SJSA1 (cell line): ENCODE results near the gene IKZF2. TPM values are rescaled to one million over a fixed set of nuclear protein-coding genes. Genes with fewer than 3 reads are reported as not detected.

Experiments used
- DNase-seq, 2 experiments: peaks; one replicate each; pipeline ENCODE4 v3.0.0-alpha.2; 2015 to 2020; ENCODE audit warnings: low spot score in 2 of 2, low read depth in 1 of 2
- H3K27ac ChIP-seq: fragments of 250-450 bp; sonication (Bioruptor Pico); 2 replicates; pipeline ENCODE4 v1.5.1; 2020; ENCODE audit warnings: mild to moderate bottlenecking, moderate library complexity
- H3K27me3 ChIP-seq: fragments of 250-450 bp; sonication (Bioruptor Pico); replicated peaks from 2 replicates; pipeline ENCODE4 v1.5.1; 2020; ENCODE audit warnings: mild to moderate bottlenecking, moderate library complexity
- H3K36me3 ChIP-seq: fragments of 250-450 bp; sonication (Bioruptor Pico); 2 replicates; pipeline ENCODE4 v1.5.1; 2020; ENCODE audit warnings: mild to moderate bottlenecking
- H3K4me1 ChIP-seq: fragments of 250-450 bp; sonication (Bioruptor Pico); replicated peaks from 2 replicates; pipeline ENCODE4 v1.6.1; 2021; ENCODE audit warnings: mild to moderate bottlenecking
- H3K4me3 ChIP-seq: fragments of 250-450 bp; sonication (Bioruptor Pico); 2 replicates; pipeline ENCODE4 v1.5.1; 2020; ENCODE audit warnings: mild to moderate bottlenecking
- H3K9me3 ChIP-seq: fragments of 250-450 bp; sonication (Bioruptor Pico); replicated peaks from 2 replicates; pipeline ENCODE4 v1.5.1; 2020; ENCODE audit warnings: mild to moderate bottlenecking
- total RNA-seq: library from RNA; depleted of rRNA; stranded (reverse); fragments of >200 nt; shearing (Covaris generic); gene quantifications from 2 replicates; pipeline ENCODE4 v1.2.3, GENCODE V29; 2014

Gene IKZF2
- total RNA-seq, 1 experiment from 2014 or later, result 6.5 TPM

DNA sequence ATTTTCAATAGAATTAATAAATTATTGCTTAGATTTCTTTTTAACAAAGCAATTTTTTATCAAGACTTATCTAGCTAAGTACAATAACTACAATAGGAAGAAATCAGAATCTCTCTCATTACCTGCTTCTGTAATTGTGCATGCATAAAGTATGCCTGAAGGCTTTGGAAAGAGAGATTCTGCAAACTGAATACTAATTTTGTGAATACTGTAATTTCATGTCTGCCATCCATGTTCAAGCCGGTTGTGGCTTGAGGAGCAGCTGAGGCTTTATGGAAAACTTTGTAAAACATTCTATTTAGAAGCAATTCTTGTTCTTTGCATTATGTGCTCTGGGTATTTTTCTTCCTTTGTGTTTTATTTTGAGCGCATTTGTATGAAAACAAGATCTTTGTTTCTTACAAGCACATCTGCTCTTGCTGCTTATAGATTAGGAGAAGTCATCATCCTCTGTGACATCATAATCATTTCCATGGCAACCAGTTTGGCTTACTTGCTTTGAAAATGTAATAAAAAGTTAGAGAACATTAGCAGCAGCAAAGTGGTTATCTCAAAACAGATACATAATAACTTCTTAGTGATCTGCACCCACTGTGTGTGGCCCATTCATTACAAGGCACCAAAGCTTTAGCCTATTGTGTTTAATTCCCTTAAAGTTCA lies 16.0 kb upstream of the IKZF2 start:
- Histone ChIP-seq H3K4me1 (peaks cover 18% of the 10 kb centered on the region), H3K4me3 (no peak overlapping the region), H3K9me3 (no peaks in the 10 kb centered on the region), H3K27me3 (no peaks in the 10 kb centered on the region), H3K27ac (no peak overlapping the region), H3K36me3 (no peaks in the 10 kb centered on the region)
- peak in 1 of 2 experiments; percentile 19 for DNase-seq

DNA sequence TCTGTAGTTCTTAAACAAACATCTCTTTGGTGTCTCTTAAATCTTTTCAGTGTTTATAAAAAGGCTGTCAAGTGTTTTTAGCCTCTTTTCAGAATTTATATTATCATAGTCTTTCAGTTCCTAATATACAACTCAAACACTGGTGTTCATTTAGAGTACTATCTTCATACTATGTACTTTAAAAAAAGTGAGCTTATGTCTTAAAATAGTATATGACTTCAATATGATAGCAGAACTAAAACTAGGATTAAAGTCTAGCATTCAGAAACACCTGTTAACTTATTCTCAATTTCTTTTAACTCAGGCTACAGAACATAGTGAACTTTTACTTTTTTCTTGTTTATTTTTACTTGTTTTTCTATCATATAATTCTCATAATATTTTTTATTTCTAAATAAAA lies 14.7 kb upstream of the IKZF2 start:
- no peak for DNase-seq

DNA sequence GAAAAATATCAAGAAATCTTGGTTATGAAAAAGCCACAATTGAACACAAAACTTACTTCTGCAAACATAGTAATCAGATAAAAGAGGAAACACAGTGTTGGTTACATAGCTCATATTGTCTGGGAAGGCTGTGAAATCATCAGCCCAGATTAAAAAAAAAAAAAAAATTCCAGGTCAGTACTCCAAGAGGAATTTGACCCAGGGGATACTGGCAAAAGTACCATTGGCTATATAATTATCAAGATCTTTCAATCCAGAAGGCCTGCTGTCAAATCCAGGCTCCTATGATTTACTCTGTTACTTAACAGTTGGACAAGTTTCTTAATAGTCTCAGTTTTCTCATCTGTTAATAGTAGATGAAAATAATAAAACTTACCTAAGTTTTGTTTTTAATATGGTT lies 12.9 kb upstream of the IKZF2 start:
- H3K4me1 ChIP-seq, result peaks cover 29% of the 10 kb centered on the region
- H3K27me3 ChIP-seq, result no peaks in the 10 kb centered on the region
- H3K27ac ChIP-seq, result no peak overlapping the region
- DNase-seq, result no peak
- H3K9me3 ChIP-seq, result no peaks in the 10 kb centered on the region
- H3K4me3 ChIP-seq, result no peak overlapping the region
- H3K36me3 ChIP-seq, result no peaks in the 10 kb centered on the region

More for the DNA sequence above, 14.7 kb upstream of the IKZF2 start:
- H3K4me1 ChIP-seq, result peaks cover 29% of the 10 kb centered on the region
- no peak overlapping the region for H3K27ac ChIP-seq
- no peaks in the 10 kb centered on the region for H3K9me3 ChIP-seq
- no peaks in the 10 kb centered on the region for H3K36me3 ChIP-seq
- no peaks in the 10 kb centered on the region for H3K27me3 ChIP-seq
- no peak overlapping the region for H3K4me3 ChIP-seq

GRCh38 chr2:213162516-213163118 lies 11.2 kb upstream of the IKZF2 start:
- Histone ChIP-seq H3K27ac (peak overlapping the region; percentile 60), H3K4me3 (no peak overlapping the region), H3K36me3 (no peaks in the 10 kb centered on the region), H3K9me3 (no peaks in the 10 kb centered on the region), H3K4me1 (peaks cover 24% of the 10 kb centered on the region), H3K27me3 (no peaks in the 10 kb centered on the region)
- DNase-seq, result peak in 1 of 2 experiments; percentile 57

- H3K4me3 ChIP-seq, result no peak overlapping the region
- H3K9me3 ChIP-seq, result no peaks in the 10 kb centered on the region
- DNase-seq, result peak in 1 of 2 experiments; percentile 52
- no peaks in the 10 kb centered on the region for H3K27me3 ChIP-seq
- H3K27ac ChIP-seq, result peak overlapping the region; percentile 60
- no peaks in the 10 kb centered on the region for H3K36me3 ChIP-seq
- H3K4me1 ChIP-seq, result peaks cover 20% of the 10 kb centered on the region
These were observed 10.5 kb upstream of the IKZF2 start for GRCh38 chr2:213161759-213162515.

- H3K4me1 ChIP-seq, result peaks cover 20% of the 10 kb centered on the region
- H3K27me3 ChIP-seq, result no peaks in the 10 kb centered on the region
- no peak for DNase-seq
- no peaks in the 10 kb centered on the region for H3K9me3 ChIP-seq
- no peaks in the 10 kb centered on the region for H3K36me3 ChIP-seq
- no peak overlapping the region for H3K4me3 ChIP-seq
- H3K27ac ChIP-seq, result no peak overlapping the region
These were observed 8.4 kb upstream of the IKZF2 start for GRCh38 chr2:213159768-213160167.

- DNase-seq, result no peak
- no peaks in the 10 kb centered on the region for H3K27me3 ChIP-seq
- H3K4me1 ChIP-seq, result peaks cover 22% of the 10 kb centered on the region
- H3K36me3 ChIP-seq, result no peaks in the 10 kb centered on the region
- no peak overlapping the region for H3K4me3 ChIP-seq
- no peaks in the 10 kb centered on the region for H3K9me3 ChIP-seq
- H3K27ac ChIP-seq, result no peak overlapping the region
These were observed 5.8 kb upstream of the IKZF2 start for GRCh38 chr2:213157242-213157641.

- Histone ChIP-seq H3K9me3 (no peaks in the 10 kb centered on the region), H3K4me1 (peaks cover 17% of the 10 kb centered on the region), H3K36me3 (peaks cover 3% of the 10 kb centered on the region), H3K4me3 (no peak overlapping the region), H3K27me3 (no peaks in the 10 kb centered on the region), H3K27ac (no peak overlapping the region)
- DNase-seq, result no peak
These were observed 5.3 kb upstream of the IKZF2 start for GRCh38 chr2:213156717-213157116.

GRCh38 chr2:213152888-213153287 lies 1.5 kb upstream of the IKZF2 start:
- peaks cover 14% of the 10 kb centered on the region for H3K4me1 ChIP-seq
- no peaks in the 10 kb centered on the region for H3K27me3 ChIP-seq
- peak overlapping the region; percentile 98 for H3K4me3 ChIP-seq
- H3K27ac ChIP-seq, result no peak overlapping the region
- no peak for DNase-seq
- H3K9me3 ChIP-seq, result no peaks in the 10 kb centered on the region
- H3K36me3 ChIP-seq, result peaks cover 4% of the 10 kb centered on the region

- H3K9me3 ChIP-seq, result no peaks in the 10 kb centered on the region
- peaks cover 4% of the 10 kb centered on the region for H3K36me3 ChIP-seq
- H3K4me3 ChIP-seq, result peak overlapping the region; percentile 98
- H3K27ac ChIP-seq, result peak overlapping the region; percentile 83
- no peaks in the 10 kb centered on the region for H3K27me3 ChIP-seq
- DNase-seq, result peak; percentile 71 to 73
- H3K4me1 ChIP-seq, result peaks cover 14% of the 10 kb centered on the region
These were observed 818 bp upstream of the IKZF2 start for GRCh38 chr2:213152065-213152794.

DNA sequence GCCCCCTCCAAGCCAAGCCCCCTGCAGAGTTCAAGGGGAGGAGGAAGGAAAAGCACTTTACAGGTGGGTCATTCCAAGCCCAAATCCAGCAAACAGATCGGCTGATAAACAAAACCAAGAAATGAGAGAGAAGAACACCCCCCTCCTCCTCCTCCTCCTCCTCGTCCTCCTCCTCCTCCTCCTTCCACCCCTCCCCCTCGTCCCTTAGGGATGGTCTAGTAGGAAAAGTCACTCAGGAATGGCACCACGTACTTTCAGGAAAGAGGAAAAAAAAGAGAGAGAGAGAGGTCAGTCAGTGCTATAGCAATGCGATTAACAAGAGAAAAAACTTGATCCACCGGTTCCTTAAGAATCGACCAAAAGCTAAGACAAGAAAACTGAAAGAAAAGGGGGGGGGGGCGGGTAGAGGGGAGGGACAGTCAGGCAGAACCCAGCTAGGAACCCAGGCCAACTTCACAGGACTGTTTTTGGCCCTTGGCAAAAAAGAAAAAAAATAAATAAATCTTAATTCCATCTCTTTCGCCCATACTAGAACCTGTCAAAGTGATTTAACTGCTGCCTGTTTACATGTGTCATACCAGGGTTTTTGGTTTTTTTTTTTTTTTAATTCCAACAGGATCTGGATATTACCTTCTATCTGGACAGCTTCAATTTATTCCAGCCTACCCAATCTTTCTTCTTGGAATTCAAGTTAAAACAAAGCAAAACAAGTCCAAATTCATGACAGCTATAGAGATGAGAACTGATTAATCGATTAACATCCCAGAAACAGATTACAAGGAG lies 906 bp downstream of the IKZF2 start:
- peak overlapping the region; percentile 98 for H3K4me3 ChIP-seq
- H3K9me3 ChIP-seq, result no peaks in the 10 kb centered on the region
- H3K4me1 ChIP-seq, result peaks cover 14% of the 10 kb centered on the region
- no peaks in the 10 kb centered on the region for H3K27me3 ChIP-seq
- peak overlapping the region; percentile 48; the same call in 1 of the 2 replicates for H3K27ac ChIP-seq
- DNase-seq, result peak in 1 of 2 experiments; percentile 19
- H3K36me3 ChIP-seq, result peaks cover 4% of the 10 kb centered on the region

DNA sequence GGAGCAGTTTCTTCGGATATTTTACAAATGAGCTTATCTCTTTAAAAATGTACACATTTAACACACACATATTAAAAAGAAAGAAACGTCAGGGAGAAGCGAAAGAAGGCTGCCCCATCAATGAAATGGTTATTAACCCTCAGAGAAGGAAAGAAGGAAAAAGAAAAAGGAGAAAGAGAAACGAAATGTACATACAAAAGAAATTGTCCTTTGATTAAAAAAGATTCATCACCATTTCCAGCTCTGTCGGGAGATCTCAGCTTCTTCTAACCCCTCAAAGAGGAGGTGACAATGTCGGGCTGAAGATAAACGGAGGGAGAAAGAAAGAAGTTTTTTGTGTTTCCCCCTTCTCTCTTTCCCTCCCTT lies 1.5 kb downstream of the IKZF2 start:
- H3K4me3 ChIP-seq, result peak overlapping the region; percentile 98
- DNase-seq, result no peak

DNA sequence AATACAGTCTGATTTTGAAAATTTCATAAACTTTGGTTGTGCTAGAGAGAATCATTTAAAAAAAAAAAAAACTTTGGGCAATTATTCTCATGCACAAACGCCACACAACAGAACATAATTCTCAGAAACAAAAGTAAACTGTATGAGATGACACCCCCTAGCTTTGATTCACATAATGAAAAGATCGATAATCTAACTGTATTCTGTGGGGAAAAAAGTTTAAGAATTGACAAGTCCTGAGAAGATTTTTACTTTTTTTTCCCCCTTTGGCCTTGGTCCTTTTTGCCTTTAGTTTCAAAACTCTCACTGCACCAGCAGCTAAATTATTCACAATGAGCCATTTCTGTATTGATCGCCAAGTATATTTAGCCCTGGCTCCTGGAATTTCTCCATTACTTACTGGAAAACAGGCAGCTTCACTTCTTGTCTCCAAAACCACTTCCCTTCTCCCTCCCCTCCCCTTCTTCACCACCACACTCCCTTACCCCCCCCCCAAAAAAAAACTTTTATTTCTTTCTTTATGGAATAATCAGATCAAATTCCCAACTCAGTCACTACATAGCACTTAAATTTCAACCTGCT lies 2.0 kb downstream of the IKZF2 start:
- Histone ChIP-seq H3K4me3 (peak overlapping the region; percentile 98), H3K4me1 (peaks cover 14% of the 10 kb centered on the region), H3K36me3 (peaks cover 4% of the 10 kb centered on the region), H3K9me3 (no peaks in the 10 kb centered on the region), H3K27ac (no peak overlapping the region), H3K27me3 (no peaks in the 10 kb centered on the region)
- DNase-seq, result no peak

More for the DNA sequence above, 1.5 kb downstream of the IKZF2 start:
- peaks cover 14% of the 10 kb centered on the region for H3K4me1 ChIP-seq
- H3K36me3 ChIP-seq, result peaks cover 4% of the 10 kb centered on the region
- no peaks in the 10 kb centered on the region for H3K27me3 ChIP-seq
- H3K9me3 ChIP-seq, result no peaks in the 10 kb centered on the region
- H3K27ac ChIP-seq, result no peak overlapping the region
